GM13977 (cell line): ENCODE data around the gene PDK2.
"Not testable (repeated sequence)": the region's sequence is repeated elsewhere in the genome, so short reads cannot be mapped to it uniquely, and the experiment has no call there.

Experiments used
- DNase-seq: peaks from one replicate; pipeline ENCODE4 v3.0.0; 2012; ENCODE audit warnings: low spot score
- CTCF ChIP-seq: IDR thresholded peaks from 2 replicates; pipeline ENCODE4 v1.5.1; 2012; ENCODE audit warnings: mild to moderate bottlenecking, control low read depth; ENCODE audit not compliant: insufficient read depth; ENCODE audit errors: extremely low read depth, missing control alignments
- in situ Hi-C: fragments of 300-500 bp; cut with MboI; formaldehyde crosslinking; loops from one replicate; pipeline ENCODE4 v1.12.0; 2022; ENCODE audit warnings: low sequenced_read_pairs, low pct_unique_long_range_greater_than_20kb, mixed read lengths, inconsistent platforms; ENCODE audit not compliant: unreplicated experiment

The PDK2 gene

GRCh38 chr17:50057521-50057991 lies 37.6 kb upstream of the PDK2 start:
- no peak for TF ChIP-seq CTCF
- in situ Hi-C loops, result no loop called here
- no peak for DNase-seq

DNA sequence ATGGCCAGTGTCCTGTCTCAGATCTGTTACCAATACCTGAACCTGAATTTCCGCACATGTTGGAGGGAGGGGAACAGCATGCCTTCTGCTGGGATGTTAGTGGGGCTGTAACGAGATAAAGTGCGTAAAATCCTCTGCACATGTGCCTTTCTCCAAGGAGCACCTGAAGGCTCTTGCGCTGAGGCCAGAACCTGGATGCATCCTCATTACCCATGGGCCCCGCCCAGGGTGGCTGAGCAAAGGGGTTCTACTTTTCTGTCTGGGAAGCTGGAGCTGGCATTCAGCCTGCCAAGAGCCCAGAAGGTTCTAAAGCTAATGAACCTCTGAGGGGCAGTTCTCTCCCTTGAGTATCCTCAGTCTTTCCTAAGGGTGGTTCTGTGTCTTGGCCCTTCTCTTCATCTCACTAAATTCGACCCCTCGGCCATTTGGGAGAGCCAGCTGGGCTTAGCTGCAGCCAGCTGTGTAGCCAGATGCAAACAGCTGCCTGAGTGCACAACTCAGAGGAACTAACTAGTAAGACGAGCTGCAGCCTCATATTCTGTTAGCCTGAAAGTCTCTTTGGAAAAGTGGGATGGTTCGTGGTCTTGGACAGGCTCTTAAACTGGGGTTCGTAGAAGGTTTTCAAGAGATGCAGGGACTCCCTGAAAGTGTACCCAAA lies 36.7 kb upstream of the PDK2 start:
- TF ChIP-seq CTCF, result no peak
- in situ Hi-C loops, result no loop called here
- DNase-seq, result no peak

GRCh38 chr17:50059256-50059655 lies 35.9 kb upstream of the PDK2 start:
- no peak for DNase-seq
- no peak for TF ChIP-seq CTCF
- in situ Hi-C loops, result no loop called here

DNA sequence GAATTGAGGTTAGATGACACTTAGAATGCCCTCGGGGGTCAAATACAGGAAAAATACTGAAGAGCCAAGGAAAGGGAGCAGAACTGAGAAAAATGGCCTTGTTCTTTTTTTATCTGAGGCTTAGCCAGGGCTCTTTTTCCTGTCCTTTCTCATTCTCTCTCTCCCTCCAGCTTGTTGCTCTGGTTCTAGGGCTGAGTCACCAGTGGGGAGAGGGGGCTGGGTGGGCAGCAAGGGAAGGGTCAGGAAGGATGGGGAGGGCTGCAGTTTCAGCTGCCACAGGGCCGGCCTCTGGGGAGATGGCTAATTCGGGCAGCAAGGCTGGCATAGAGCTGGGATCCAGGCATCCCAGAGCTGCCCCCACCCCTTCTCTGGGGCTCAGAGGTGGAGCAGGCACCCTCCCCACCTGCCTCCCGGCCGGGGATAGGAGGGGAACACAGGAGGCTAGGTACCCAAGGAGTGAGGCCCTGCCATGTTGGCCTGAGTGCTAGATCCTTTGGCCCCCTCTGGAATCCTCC lies 35.3 kb upstream of the PDK2 start:
- no peak for TF ChIP-seq CTCF
- DNase-seq, result no peak
- in situ Hi-C loops, result no loop called here

DNA sequence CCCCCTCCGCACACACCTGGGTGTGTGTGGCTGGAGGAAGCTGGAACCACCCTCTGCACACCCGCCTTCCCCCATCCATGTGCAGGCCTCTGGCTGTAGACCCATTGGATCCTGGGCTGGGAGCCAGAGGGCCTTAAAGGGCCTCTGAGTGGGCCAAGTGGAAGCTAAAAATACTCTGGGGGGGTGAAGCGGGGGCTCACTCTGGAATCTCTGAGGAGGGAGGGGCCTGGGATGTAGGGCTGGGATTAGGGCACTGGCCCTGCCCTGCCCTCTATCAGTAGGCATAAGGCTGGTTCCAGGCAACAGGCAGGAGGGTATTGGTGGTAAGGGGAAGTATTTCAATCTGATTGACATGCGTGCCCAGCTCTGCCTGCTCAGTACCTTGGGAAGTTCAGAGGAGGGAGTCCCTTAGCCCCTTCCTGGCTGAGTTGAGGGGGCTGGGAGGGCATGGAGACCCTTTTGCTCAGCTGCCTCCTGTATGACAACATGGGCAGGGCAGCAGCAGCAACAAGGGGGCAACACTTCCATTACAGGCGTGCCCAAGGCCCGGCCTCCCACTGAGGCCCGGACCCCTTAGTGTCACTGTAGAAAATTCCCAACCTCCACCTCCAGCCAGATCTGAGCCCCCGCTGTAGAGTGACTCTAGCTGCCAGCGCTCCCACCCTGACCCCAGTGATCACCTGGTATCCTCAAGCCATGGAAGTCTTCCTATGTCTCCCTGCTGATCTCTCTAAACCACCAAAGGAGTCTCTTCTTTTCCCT lies 34.0 kb upstream of the PDK2 start:
- in situ Hi-C loops, result no loop called here
- DNase-seq, result no peak
- TF ChIP-seq CTCF, result no peak

DNA sequence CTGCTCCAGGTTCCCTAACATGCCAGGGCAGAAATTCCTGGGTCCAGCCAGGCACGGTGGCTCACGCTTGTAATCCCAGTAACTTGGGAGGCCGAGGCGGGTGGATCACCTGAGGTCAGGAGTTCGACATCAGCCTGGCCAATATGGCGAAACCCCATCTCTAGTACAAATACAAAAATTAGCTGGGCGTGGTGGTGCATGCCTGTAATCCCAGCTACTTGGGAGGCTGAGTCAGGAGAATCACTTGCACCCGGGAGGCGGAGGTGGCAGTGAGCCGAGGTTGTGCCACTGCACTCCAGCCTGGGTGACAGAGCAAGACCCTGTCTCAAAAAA lies 33.5 kb upstream of the PDK2 start:
- DNase-seq, in situ Hi-C loops: not testable (repeated sequence)
